Heart left ventricle (tissue), 16 donors: Measurements from ENCODE around the gene CRACDL. TPM values are rescaled to one million over a fixed set of nuclear protein-coding genes. Genes with fewer than 3 reads are reported as not detected.
"Not testable (repeated sequence)": the region's sequence is repeated elsewhere in the genome, so short reads cannot be mapped to it uniquely, and the experiment has no call there.

Source experiments
- ATAC-seq, 4 donors: fragments of 200-7000 bp; cut with Tn5 transposase; one replicate each; pipeline ENCODE4 v1.9.1; 2020 to 2022; ENCODE audit warnings: moderate library complexity in 4 of 4, mild to moderate bottlenecking in 3 of 4, moderate number of reproducible peaks in 1 of 4
- DNase-seq, 5 donors: peaks; one replicate each; pipeline ENCODE4 v3.0.0-alpha.2; 2020
- H3K27ac ChIP-seq, 12 donors: fragments of 200-600 bp; sonication (generic) in 4 of 12; one replicate each; pipeline versions ENCODE4 v1.5.0 to v1.8.0; 2016 to 2022; ENCODE audit warnings: mild to moderate bottlenecking in 2 of 12
- H3K27me3 ChIP-seq, 9 donors: fragments of 200-600 bp; sonication (generic) in 2 of 9; one replicate each; pipeline versions ENCODE4 v1.5.1 to v1.8.0; 2016 to 2022; ENCODE audit warnings: mild to moderate bottlenecking in 3 of 9
- H3K36me3 ChIP-seq, 9 donors: fragments of 200-600 bp; sonication (generic) in 2 of 9; one replicate each; pipeline versions ENCODE4 v1.5.0 to v1.8.0; 2018 to 2022; ENCODE audit warnings: mild to moderate bottlenecking in 2 of 9
- H3K4me1 ChIP-seq, 12 donors: fragments of 200-600 bp; sonication (generic) in 4 of 12; one replicate each; pipeline versions ENCODE4 v1.5.0 to v1.8.0; 2016 to 2022; ENCODE audit warnings: mild to moderate bottlenecking in 3 of 12
- H3K4me3 ChIP-seq, 12 donors: fragments of 200-600 bp; sonication (generic) in 4 of 12; one replicate each; pipeline versions ENCODE4 v1.5.0 to v1.8.0; 2017 to 2022; ENCODE audit warnings: mild to moderate bottlenecking in 9 of 12, moderate library complexity in 4 of 12
- H3K9me3 ChIP-seq, 12 donors: fragments of 200-600 bp; sonication (generic) in 4 of 12; one replicate each; pipeline versions ENCODE4 v1.5.0 to v1.8.0; 2016 to 2022; ENCODE audit warnings: mild to moderate bottlenecking in 1 of 12
- POLR2A ChIP-seq, 2 donors: fragments of 450-650 bp; IDR thresholded peaks; one replicate each; pipeline ENCODE4 v1.6.1; 2017; ENCODE audit warnings: antibody characterized with exemption in 2 of 2, mild to moderate bottlenecking in 2 of 2, moderate library complexity in 2 of 2
- WGBS, 4 donors: extraction: QIAGEN DNeasy Blood & Tissue Kit in 2 of 4; methylation state at CpG; one replicate each; pipeline versions ENCODE4 v1.1.5 to v1.1.7; 2013 to 2018; 5-methylcytosine and 5-hydroxymethylcytosine counted together
- intact Hi-C, 10 donors: fragments of 100-400 bp; cut with DNase I; formaldehyde crosslinking; loops; one replicate each; pipeline versions ENCODE4 v1.11.1 to v1.14.2; 2022
- polyA plus RNA-seq, 2 donors: library from polyadenylated mRNA; stranded (reverse); fragments of 200-250 nt; gene quantifications; one replicate each; pipeline ENCODE4 v1.2.3, GENCODE V29; 2013
- total RNA-seq, 9 donors: library from RNA; depleted of rRNA in 2 of 9; stranded (reverse); fragments of >200 nt in 2 of 9; fragmentation: NEBNext Ultra II Directional in 3 of 9; extraction: Animal tissue kit (Norgen Biotek cat#: 25700) in 3 of 9; gene quantifications; one replicate each; pipeline versions ENCODE4 v1.1.0 to v1.2.4, GENCODE V29; 2016 to 2023
- TF ChIP-seq, protein P1 (sequence below), 12 donors: fragments of 200-600 bp; sonication (generic) in 4 of 12; IDR thresholded peaks; one replicate each; pipeline versions ENCODE4 v1.5.0 to v1.8.0; 2018 to 2022; ENCODE audit warnings: antibody characterized with exemption in 12 of 12, mild to moderate bottlenecking in 5 of 12
- donor health status: ischemic (EF 13 %, LVEDD 7.1; RV severe dilation, severe dysfunction).
- donor health status: healthy with polysubstance abuse.
- donor health status: DM: no; HTN: yes; CAD: no.
- donor health status: DM: no; HTN: no; CAD: no.
- donor health status: ischemic (EF 25% LVEDD 6.9; RV normal size, moderate dysfunction).
- donor health status: ischemic (EF 25% LVEDD 5.7; RV mildly dilated, moderate dysfunction).
- donor health status: healthy.
- donor health status: DM: yes; HTN: yes; CAD: no.
- donor health status: ischemic (EF 35%, LVEDD 5.7; RV mildly dilated, moderate dysfunction).
- donor health status: nonischemic (EF 11% LVEDD 7.7; RV severe dilation, severe dysfunction).
- donor health status: DM: yes; HTN: yes; CAD: no.
- donor health status: PGD.
- donor health status: ischemic (EF 29% LVEDD 5.4; RV normal size, mild dysfunction).
- donor health status: nonischemic (EF 23%, LVEDD 6.1; RV moderate dilation, normal function).

The CRACDL gene
- total and polyA plus RNA-seq, 11 donors: 1.1 to 7.4 (median 2.9) TPM

DNA sequence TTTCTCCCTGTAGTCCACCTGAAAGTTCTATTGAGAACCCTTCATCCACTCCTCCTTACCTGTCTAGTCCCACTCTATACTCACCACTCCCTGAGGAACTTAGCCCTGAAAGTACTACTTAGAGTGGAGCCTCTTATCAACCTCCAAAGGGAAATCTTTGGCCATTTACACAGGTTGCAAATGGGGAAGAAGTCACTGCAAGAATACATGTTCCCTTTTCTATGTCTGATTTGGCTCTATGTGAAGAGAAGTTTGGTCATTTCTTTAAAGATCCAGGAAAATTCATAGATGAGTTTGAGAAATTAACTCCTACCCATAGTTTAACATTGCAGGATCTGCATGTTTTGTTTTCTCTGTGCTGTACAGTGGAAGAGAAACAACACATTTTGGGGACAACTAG lies 182.2 kb downstream of the CRACDL start:
- H3K4me3 ChIP-seq: no peak overlapping the region
- intact Hi-C loops: no loop called here
- DNase-seq (no peak), ATAC-seq (no peak)
- no peaks in the 10 kb centered on the region for H3K36me3 ChIP-seq
- no peaks in the 10 kb centered on the region for H3K9me3 ChIP-seq
- H3K27ac ChIP-seq: no peak overlapping the region
- H3K4me1 ChIP-seq: peaks cover 0 to 49% (median 8%) of the 10 kb centered on the region in 12 donors
- TF ChIP-seq, protein P1, sequence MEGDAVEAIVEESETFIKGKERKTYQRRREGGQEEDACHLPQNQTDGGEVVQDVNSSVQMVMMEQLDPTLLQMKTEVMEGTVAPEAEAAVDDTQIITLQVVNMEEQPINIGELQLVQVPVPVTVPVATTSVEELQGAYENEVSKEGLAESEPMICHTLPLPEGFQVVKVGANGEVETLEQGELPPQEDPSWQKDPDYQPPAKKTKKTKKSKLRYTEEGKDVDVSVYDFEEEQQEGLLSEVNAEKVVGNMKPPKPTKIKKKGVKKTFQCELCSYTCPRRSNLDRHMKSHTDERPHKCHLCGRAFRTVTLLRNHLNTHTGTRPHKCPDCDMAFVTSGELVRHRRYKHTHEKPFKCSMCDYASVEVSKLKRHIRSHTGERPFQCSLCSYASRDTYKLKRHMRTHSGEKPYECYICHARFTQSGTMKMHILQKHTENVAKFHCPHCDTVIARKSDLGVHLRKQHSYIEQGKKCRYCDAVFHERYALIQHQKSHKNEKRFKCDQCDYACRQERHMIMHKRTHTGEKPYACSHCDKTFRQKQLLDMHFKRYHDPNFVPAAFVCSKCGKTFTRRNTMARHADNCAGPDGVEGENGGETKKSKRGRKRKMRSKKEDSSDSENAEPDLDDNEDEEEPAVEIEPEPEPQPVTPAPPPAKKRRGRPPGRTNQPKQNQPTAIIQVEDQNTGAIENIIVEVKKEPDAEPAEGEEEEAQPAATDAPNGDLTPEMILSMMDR (IDR thresholded peaks at IDR 0.05): no peak
- no peak for TF ChIP-seq POLR2A (IDR thresholded peaks at IDR 0.05)
- H3K27me3 ChIP-seq: no peaks in the 10 kb centered on the region

DNA sequence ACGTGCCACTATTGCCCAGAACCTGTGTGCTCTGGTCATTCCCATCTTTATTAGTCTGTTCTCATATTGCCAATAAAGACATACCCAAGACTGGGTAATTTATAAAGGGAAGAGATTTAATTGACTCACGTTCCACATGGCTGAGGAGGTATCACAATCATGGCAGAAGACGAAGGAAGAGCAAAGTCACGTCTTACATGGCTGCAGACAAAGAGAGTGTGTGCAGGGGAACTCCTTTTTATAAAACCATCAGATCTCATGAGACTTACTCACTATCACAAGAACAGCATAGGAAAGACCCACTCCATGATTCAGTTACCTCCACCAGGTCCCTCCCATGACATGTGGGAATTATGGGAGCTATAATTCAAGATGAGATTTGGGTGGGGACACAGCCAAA lies 183.3 kb downstream of the CRACDL start:
- H3K4me3 ChIP-seq, ATAC-seq, H3K27me3 ChIP-seq, H3K9me3 ChIP-seq, H3K27ac ChIP-seq, intact Hi-C loops, H3K36me3 ChIP-seq, DNase-seq: not testable (repeated sequence)
- WGBS, 4 donors: 82 to 89% (median 86%) methylated on average over 4 of the region's 4 CpGs
- H3K4me1 ChIP-seq: peaks cover 0 to 49% (median 4%) of the 10 kb centered on the region in 12 donors

DNA sequence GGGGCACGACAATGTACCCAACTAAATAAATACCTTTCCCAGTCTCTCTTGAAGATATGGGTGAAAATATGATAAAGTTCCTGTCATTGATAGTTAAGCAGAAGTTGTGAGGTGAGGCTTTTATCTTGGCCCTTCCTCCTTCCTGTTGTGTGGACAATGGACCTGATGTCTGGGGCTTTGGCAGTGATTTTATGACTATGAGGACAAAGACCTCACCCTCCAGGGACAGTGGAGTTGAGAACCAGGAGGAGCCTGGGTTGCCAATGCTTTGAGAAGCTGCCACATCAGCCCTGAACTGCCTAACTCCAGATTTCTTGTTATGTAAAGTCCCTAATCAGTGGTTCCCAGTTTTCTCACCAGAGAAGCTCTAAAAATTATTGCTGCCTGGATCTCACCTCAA lies 184.3 kb downstream of the CRACDL start:
- no peak overlapping the region for H3K4me3 ChIP-seq
- H3K36me3 ChIP-seq: no peaks in the 10 kb centered on the region
- intact Hi-C loops: no loop called here
- DNase-seq (no peak), ATAC-seq (no peak)
- 70 to 88% (median 82%) methylated on average over 1 of the region's 1 CpG for WGBS, 4 donors
- TF ChIP-seq POLR2A (IDR thresholded peaks at IDR 0.05): no peak
- no peaks in the 10 kb centered on the region for H3K27me3 ChIP-seq
- H3K9me3 ChIP-seq: no peaks in the 10 kb centered on the region
- peaks cover 0 to 43% (median 0%) of the 10 kb centered on the region in 12 donors for H3K4me1 ChIP-seq
- no peak overlapping the region for H3K27ac ChIP-seq

DNA sequence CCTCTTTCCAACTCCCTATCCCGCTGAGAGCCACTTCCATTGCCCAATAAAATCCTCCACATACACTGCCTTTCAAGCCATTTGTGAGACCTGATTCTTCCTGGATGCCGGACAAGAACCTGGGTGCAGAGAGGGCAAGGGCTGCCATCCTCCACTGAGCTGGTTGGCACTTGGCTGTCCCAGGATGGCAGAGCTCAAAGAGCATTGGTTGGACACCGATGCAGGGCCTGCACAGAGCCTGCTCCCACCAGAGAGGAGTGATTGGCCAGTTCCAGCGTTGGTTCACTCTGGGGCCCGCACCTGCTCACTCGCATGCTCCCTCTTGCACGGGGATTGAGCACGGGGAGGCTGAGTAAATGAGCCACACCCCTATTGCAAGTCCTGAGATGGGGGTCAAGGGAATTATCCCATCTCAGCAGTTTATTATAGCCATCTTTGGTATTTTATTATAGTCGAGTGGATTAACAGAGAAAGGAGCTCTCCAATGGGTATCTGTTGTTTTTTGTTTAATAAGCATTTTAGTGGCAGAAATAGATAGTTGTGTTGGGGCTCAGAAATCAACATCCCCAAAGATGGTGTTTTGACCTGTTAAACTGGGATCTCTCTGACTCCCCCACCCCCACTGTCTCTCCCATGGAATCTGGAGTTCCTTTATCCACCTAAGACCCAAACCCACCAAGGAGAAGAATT lies 185.3 kb downstream of the CRACDL start:
- Histone ChIP-seq H3K27me3 (no peaks in the 10 kb centered on the region), H3K4me3 (no peak overlapping the region)
- 92 to 95% (median 95%) methylated on average over 9 of the region's 9 CpGs for WGBS, 4 donors

DNA sequence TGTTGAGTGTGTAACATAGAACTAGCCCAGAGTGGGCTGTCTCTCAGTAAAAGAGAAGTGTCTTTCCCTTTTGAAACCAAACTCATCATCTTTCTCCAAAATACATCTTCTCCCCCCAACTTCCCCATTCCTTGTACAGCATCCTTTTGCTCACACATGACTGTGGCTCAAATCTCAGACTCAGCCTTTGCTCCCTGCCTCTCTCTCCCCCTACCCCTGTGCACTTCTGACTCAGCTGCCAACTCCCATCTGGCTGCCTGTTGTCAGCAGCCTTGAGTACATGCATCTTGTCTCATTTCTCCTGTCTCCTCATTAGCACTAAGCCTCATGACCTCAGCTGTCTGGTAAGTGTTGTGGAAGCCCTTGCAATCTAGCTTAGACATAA lies 187.0 kb downstream of the CRACDL start:
- intact Hi-C loops: no loop called here
- ATAC-seq (peak; percentile 75 to 92 (median 82)), DNase-seq (peak in 3 of 5 donors; percentile 35 to 51 (median 48))
- TF ChIP-seq POLR2A (IDR thresholded peaks at IDR 0.05): no peak
- TF ChIP-seq, protein P1 (IDR thresholded peaks at IDR 0.05): no peak
- Histone ChIP-seq H3K4me3 (no peak overlapping the region), H3K4me1 (peaks cover 0 to 46% (median 3%) of the 10 kb centered on the region in 12 donors), H3K27me3 (no peaks in the 10 kb centered on the region), H3K9me3 (no peaks in the 10 kb centered on the region), H3K27ac (peak overlapping the region in 1 of 12 donors; percentile 87), H3K36me3 (no peaks in the 10 kb centered on the region)

More for the DNA sequence above, 185.3 kb downstream of the CRACDL start:
- ATAC-seq: no peak
- TF ChIP-seq POLR2A (IDR thresholded peaks at IDR 0.05): no peak
- TF ChIP-seq, protein P1 (IDR thresholded peaks at IDR 0.05): no peak
- peak overlapping the region in 1 of 12 donors; percentile 87 for H3K27ac ChIP-seq
- no peak for DNase-seq
- intact Hi-C loops: no loop called here
- no peaks in the 10 kb centered on the region for H3K9me3 ChIP-seq
- no peaks in the 10 kb centered on the region for H3K36me3 ChIP-seq
- H3K4me1 ChIP-seq: peaks cover 0 to 42% (median 0%) of the 10 kb centered on the region in 12 donors
